Prostate gland (tissue), 2 donors: ENCODE results near the gene ADAR.

ENCODE experiments used
- CTCF ChIP-seq, 4 experiments: fragments of 200-600 bp in 2 of 4; fragments of 450-650 bp in 2 of 4; sonication (generic) in 2 of 4; IDR thresholded peaks; 1 replicate in 3 of 4; 2 replicates in 1 of 4; pipeline ENCODE4 v1.5.1; 2016 to 2019; ENCODE audit warnings: antibody characterized with exemption in 4 of 4, mild to moderate bottlenecking in 2 of 4, moderate library complexity in 2 of 4
- POLR2A ChIP-seq: fragments of 450-650 bp; IDR thresholded peaks from one replicate; pipeline ENCODE4 v1.6.1; 2016; ENCODE audit warnings: antibody characterized with exemption, mild to moderate bottlenecking
- POLR2AphosphoS5 ChIP-seq: sonication (generic); formaldehyde crosslinking; IDR thresholded peaks from one replicate; pipeline ENCODE4 v1.6.1; 2017; ENCODE audit warnings: antibody characterized with exemption

- TF ChIP-seq POLR2A: no peak
- no peak for TF ChIP-seq CTCF (IDR thresholded peaks at IDR 0.05)
- TF ChIP-seq POLR2AphosphoS5: no peak
Measured at GRCh38 chr1:154584267-154584994, 23.6 kb downstream of the ADAR start.
